GM18907 (cell line): Measurements from ENCODE around the gene MICOS13.
"Not testable (repeated sequence)": the region's sequence is repeated elsewhere in the genome, so short reads cannot be mapped to it uniquely, and the experiment has no call there.

ENCODE experiments used
- ATAC-seq: cut with Tn5 transposase; IDR thresholded peaks from one replicate; pipeline ENCODE4 v1.9.1; 2021; ENCODE audit warnings: mild to moderate bottlenecking, moderate library complexity; ENCODE audit not compliant: unreplicated experiment

MICOS13 gene

GRCh38 chr19:5700455-5701092 lies 20.3 kb upstream of the MICOS13 start:
- no peak for ATAC-seq

DNA sequence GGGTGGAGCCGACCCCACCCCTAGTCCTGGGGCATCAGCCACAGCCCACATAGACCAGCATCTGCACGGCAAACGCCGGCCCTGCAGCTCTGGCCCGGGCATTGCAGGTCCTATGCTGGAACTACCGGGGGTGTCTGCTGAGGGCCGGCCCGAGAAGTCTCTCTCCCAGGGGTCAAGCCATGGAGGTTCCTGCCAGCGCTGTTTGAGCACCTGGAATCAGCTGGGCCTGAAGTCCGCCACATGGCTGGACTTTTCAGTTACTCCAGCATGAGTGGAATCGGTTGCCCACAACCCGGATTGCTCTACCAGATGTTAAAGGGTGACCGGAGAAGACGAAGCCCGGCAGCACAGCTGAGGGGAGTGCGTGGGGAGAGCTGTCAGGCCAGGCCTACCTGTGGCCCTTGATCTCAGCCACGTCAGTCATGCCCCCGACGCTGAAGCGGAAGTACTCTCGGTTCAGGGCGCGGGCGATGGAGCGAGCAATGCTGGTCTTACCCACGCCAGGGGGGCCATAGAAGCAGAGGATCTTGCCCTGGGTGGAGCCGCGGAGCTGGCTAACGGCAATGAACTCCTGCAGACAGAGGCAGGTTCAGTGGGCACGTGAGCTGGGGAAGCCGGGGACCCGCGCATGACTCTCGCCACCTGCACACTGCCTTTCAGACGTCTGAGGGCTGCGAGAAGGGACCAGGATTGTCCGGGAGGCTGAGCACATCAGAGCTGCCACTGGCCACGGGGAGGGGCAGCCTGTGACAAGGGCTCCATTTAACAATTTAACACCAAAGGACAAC lies 18.5 kb upstream of the MICOS13 start:
- ATAC-seq = no peak

DNA sequence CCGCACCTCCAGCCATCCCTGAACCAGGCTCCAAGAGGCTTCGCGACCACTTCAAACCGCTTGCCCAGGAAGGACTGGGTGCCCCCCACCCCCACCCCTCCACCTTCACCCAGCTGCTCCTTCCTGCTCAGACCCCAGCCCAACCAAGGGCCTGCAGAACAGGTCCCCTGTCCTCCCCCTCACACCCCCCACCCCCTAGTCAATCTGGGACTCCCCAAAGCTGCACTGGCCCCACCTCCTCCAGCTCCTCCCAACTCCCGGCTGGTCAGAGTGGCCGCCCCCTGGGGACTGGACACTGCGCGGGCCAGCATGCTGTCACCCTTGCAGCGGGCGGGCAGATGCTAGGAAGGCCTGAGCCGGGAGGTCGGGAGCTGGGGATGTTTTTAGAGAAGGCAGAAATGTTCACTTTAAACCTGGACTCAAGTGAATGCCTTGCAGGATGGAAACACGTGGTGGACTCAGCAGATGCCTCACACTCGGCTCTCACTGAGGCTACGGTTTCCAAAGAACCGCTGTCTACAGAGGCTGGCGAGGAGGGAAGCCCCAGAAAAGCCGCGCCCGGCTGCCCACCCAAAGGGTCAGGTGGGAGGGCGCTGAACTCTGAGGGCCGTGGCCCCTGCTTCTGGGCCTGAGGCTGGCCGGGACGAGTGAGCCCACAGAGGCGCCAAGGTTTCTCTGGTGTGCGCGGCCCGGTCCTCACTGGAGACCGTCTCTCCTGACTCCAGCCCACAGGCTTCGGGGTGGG lies 17.7 kb upstream of the MICOS13 start:
- no peak for ATAC-seq

- ATAC-seq = no peak
Measured at GRCh38 chr19:5697022-5697889, 16.9 kb upstream of the MICOS13 start.

DNA sequence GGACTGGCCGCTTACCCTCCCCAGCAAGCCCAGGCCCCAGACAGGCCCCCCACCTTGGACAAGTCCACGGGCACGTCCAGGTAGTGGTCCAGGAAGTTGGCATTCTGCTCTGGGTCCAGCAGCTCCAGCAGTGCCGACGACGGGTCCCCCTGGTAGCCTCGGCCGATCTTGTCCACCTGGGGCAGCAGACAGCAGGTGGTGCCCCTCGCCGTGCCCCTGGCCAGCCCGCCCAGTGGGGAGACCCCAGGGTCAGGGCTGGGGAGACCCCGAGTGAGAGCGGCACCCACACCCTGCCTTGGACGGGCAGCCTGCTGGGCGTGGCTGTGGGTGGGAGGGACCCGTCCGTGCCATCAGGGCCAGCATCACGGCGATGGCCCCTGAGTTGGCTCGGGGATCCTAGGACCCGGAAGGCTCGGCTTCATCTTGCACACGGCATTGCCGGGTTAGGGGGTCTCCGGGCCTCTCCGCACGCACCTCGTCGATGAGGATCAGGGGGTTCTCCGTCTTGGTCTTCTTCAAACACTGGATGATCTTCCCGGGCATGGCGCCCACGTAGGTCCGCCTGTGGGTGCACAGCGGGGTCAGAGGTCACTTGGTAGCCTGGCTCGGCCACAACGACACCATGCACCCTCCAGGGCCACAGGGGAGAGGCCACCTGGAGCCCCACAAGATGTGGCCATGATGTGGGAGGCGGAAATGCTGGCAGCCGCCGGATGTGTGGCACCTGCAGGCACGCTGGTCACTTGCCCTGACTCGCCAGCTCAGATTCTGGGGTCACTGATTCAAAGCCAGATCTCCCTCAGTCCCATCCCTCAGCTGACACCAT lies 16.1 kb upstream of the MICOS13 start:
- ATAC-seq = no peak

DNA sequence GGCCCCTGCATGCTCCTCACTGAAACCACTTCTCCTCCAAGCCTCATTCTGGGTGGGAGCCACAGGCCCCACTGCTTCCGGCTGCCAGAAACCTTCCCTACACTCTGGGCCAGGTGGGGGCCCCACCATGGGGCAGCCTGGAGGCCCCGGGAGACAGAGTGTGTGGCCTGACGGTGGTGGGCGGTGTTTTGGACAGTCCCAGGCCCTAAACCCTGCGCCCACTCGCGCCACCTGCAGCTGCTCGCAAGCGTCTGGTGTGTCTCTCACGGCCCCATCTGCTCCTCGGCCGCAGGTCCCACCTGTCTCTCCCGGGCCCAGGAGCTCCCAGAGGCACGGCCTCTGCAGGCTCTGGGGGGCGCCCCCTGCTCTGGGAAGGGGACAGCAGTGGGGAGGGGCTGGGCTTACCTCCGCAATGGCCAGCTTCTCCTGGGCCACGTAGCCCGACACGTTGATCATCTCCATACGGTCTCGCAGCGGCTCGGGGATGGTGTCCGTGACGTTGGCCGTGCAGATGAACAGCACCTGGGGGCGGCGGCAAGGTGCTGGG lies 15.4 kb upstream of the MICOS13 start:
- ATAC-seq = no peak

DNA sequence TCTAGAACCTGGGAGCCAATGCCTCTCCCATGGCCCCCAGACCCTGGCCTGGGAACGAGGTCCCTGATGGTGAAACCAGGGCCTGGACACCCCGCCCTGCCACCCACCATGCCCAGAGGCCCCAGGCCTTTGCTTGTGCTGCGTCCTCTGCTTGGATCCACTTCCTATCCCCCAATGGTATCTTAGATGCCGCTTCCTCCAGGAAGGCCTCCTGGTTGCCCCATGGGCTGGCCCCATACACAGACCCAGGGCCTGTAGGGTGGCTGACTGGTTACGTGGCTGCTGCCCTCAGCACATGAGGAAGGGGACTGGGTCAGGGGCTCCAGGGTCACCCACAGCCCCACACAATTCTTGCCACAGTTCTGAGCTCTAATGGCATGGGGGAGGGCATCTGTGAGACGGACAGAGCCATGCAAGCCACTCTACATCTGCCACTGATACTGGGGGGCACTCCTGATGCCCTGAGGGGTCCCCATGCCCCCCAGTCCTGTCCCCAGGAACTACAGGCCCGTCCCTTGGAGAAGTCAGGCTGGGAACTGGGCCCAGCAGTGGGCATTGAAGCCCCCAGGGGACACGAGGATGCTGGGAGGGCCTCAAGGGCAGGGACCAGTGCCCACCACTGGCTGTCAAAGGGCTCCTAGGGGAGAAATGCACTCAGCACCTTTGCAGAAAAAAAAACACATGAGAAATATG lies 14.8 kb upstream of the MICOS13 start:
- no peak for ATAC-seq

DNA sequence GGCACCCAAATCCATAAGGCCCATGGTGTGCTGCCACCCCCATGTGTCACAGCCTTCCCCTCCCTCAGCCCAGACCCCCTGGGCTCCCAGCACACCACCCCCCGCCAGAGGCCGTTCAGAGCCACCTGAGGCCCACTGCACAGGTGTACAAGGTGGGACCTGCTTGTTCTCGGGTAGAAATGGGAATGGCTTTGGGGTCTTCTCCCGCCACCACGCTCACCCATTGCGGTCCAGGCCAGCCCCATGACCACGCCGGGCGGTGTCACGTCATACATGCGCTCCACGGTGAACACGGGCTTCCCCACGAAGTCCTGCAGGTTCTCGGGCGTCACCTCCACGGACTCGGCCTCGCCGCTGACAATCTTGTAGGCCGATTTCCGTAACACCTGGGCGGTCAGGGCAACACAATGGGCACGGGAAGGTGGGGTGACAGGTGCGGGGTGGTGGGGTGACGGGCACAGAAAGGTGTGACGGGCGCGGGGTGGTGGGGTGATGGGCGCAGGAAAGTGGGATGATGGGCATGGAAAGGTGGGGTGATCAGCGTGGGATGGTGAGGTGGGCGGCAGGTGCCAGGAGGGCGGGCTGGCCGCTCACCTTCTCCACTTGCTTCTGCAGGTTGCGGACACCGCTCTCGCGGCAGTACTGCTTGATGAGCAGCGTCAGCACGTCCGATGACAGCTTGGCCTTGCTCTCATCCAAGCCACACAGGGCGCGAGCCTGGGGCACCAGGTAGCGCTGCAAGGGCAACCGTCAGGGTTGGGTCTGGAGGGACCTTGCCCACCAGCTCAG lies 14.0 kb upstream of the MICOS13 start:
- ATAC-seq = no peak

DNA sequence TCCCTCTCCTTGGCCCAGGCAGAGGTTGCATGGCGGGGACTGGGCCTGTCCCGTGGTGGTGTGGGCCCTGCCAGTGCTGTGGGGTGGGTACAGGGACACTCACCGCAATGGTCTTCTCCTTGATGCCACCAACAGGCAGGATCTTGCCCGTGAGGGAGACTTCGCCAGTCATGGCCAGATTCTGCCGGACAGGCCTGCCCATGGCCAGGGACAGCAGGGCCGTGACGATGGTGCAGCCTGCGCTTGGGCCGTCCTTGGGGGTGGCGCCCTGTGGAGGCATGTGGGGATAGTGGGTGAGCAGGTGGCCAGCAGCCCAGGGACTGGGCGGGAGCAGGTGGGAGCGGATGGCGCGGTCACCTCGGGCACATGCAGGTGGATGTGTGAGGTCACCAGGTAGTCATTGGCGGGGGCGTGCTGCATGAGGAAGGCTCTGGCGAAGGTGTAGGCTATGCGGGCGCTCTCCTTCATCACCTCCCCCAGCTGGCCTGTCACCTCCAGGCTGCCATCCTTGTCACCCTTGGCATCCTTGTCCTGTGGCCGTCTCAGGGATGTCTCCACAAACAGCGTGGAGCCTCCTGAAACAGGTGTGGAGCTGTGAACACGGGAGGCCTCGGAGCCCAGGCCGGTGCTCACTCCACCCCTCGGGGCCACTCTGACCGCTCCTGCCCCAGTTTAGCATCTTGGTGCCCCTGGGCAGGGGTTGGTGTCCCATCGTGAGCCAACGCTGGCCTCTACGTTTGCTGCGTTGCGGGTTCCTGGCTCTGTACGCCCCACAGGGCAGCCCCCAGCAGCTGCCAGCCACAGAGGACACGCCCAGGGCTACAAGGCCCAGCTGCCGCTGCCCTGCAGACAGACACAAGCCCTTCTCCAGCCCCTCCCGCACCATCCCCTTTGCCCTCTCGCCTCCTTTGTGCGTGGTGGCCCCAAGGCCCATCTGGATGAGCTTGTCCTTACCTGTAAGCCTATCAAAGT lies 13.2 kb upstream of the MICOS13 start:
- ATAC-seq = no peak

- no peak for ATAC-seq
Measured at GRCh38 chr19:5692723-5693194, 12.4 kb upstream of the MICOS13 start.

DNA sequence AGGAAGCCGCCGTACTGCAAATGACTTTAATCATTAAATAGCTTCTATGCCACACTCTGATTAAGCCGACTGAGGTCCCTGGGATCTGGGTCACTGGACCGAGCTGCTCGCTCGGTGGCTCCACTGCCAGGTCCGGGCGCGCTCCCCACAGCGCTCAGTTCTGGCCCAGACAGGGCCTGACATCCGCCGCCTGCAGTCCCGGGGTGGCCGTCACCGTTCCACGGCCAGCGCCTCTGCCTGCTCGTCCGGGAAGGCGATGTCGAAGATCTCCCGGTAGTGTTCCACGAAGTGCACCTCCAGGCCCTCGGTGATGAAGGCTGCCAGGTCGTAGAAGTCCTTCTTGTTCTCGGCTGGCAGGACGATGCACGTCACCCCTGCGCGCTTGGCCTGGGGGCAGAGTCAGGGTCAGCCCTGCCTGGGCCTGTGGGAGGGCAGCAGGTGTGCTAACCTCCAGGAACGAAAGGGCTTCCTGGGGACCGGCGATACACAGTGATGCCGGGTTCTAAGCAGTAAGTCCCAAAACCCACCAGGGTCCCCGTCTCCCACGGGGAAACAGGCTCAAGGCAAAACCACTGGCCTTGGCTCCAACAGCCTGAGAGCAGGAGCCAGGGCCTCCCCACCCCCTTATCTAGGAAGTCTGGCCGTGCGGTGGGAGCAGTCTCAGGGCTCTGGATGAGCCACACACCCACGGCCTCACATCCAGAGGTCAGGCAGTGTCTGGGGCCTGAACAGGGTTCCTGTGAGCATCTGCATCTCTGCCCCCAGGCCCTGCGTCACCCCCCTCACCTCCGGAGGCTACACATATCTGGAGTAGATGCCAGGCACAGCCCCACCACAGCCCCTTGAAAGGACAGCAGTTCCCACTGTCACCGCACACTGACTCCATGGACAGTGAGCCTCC lies 11.8 kb upstream of the MICOS13 start:
- no peak for ATAC-seq

DNA sequence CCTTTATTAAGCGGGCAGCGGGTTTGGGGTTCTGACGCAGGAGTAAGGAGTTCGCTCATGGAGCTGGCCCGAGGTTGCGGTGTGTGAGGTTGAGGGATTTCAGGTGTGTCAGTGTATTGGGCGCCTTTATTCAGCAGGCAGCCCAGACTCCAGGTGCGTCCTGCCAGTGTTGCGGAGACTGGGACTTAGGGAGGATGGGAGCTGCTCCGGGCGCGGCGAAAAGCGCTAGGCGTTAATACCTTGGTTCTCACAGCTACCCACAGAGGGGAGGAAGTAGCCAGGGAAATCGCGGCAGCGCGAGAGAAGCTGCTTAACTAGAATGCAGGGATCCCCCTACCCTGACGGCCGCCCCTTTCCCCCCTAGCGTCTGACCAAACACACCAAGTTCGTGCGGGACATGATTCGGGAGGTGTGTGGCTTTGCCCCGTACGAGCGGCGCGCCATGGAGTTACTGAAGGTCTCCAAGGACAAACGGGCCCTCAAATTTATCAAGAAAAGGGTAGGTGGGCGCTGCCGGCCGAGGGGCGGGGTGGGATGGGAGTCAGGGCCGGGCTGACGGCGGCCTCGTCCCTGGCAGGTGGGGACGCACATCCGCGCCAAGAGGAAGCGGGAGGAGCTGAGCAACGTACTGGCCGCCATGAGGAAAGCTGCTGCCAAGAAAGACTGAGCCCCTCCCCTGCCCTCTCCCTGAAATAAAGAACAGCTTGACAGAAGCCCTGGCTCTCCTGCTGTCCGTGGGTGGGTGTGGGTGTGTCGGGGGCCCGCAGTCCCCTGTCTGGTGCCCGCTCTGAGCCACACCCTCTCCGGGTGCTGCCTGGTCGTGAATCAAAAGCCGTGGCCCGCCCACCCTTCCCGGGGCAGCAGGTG lies 10.9 kb upstream of the MICOS13 start:
- ATAC-seq = no peak

- ATAC-seq = peak; percentile 50
Measured at GRCh38 chr19:5690125-5690954, 10.0 kb upstream of the MICOS13 start, which contains the start of gene RPL36. TSS of gene RPL36 (plus strand) at chr19:5690295. CDS start at chr19:5690508, 213 bp downstream.

GRCh38 chr19:5688262-5688881 lies 8.1 kb upstream of the MICOS13 start:
- ATAC-seq = not testable (repeated sequence)
